Skeletal muscle tissue (tissue), 4 donors: Measurements from ENCODE around the gene SLC25A47. TPM values are rescaled to one million over a fixed set of nuclear protein-coding genes. Genes with fewer than 3 reads are reported as not detected.
A peak's percentile ranks its signal among the peaks of the same experiment; 100 is the strongest.

ENCODE experiments used
- H3K27ac ChIP-seq: one replicate; pipeline ENCODE4 v1.7.0; 2013; ENCODE audit warnings: mild to moderate bottlenecking, low read depth, low read length, inconsistent platforms
- H3K27me3 ChIP-seq, 3 donors: one replicate each; pipeline ENCODE4 v1.7.0; 2013; ENCODE audit warnings: low read length in 3 of 3; ENCODE audit not compliant: control insufficient read depth in 3 of 3, insufficient read depth in 3 of 3
- H3K36me3 ChIP-seq, 3 donors: one replicate each; pipeline ENCODE4 v1.7.0; 2013; ENCODE audit warnings: low read length in 3 of 3; ENCODE audit not compliant: control insufficient read depth in 3 of 3, insufficient read depth in 3 of 3
- H3K4me1 ChIP-seq, 3 donors: one replicate each; pipeline ENCODE4 v1.7.0; 2013; ENCODE audit warnings: low read length in 3 of 3, mild to moderate bottlenecking in 3 of 3; ENCODE audit not compliant: control insufficient read depth in 3 of 3, insufficient read depth in 3 of 3
- H3K4me3 ChIP-seq, 3 donors: one replicate each; pipeline ENCODE4 v1.7.0; 2013; ENCODE audit warnings: low read length in 3 of 3
- H3K9ac ChIP-seq, 3 donors: one replicate each; pipeline ENCODE4 v1.7.0; 2013; ENCODE audit warnings: low read length in 3 of 3, mild to moderate bottlenecking in 3 of 3, moderate library complexity in 2 of 3, low read depth in 1 of 3
- H3K9me3 ChIP-seq, 3 donors: one replicate each; pipeline ENCODE4 v1.7.0; 2013; ENCODE audit warnings: low read length in 3 of 3; ENCODE audit not compliant: control insufficient read depth in 3 of 3
- total RNA-seq: library from RNA; depleted of rRNA; stranded (reverse); fragments of >200 nt; gene quantifications from one replicate; pipeline ENCODE4 v1.2.3, GENCODE V29; 2014
- donor health status: Osteomylitis.

SLC25A47 gene
- total RNA-seq, 1 donor from 2014 or later = 0.52 TPM

- Histone ChIP-seq H3K9me3 (no peaks in the 10 kb centered on the region), H3K36me3 (no peaks in the 10 kb centered on the region), H3K27ac (peak overlapping the region; percentile 59), H3K4me1 (peaks cover 13 to 40% (median 32%) of the 10 kb centered on the region in 3 donors), H3K4me3 (peak overlapping the region in 1 of 3 donors; percentile 52), H3K9ac (peak overlapping the region in 1 of 3 donors; percentile 60), H3K27me3 (no peaks in the 10 kb centered on the region)
Observed at GRCh38 chr14:100312877-100313400, 10.2 kb upstream of the SLC25A47 start.

- Histone ChIP-seq H3K27ac (peak overlapping the region; percentile 59), H3K9me3 (no peaks in the 10 kb centered on the region), H3K36me3 (no peaks in the 10 kb centered on the region), H3K27me3 (no peaks in the 10 kb centered on the region), H3K4me3 (peak overlapping the region in 2 of 3 donors; percentile 12 to 52), H3K4me1 (peaks cover 13 to 39% (median 33%) of the 10 kb centered on the region in 3 donors), H3K9ac (peak overlapping the region in 1 of 3 donors; percentile 60)
Observed at GRCh38 chr14:100313464-100314230, 9.5 kb upstream of the SLC25A47 start.

DNA sequence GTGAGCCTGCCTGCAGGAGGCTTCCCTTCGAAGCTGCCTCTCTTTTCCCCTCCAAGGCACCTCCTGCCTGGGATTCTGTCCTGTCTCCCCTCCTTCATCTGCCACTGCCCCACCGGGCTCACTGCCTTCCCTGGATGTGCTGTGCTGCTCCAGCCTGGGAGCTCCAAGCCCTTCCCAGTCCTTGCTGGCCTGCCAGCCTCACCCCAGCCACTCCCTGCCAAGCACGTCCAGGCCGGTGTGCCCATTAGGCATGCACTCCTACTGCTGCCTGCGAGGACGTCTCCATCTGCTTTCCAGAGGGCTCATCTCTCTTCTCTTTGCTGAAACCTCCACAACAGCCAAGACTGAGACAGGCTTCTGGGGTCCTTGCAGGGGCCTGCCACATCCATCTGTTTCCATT is 8.4 kb upstream of the SLC25A47 start:
- H3K9me3 ChIP-seq = no peaks in the 10 kb centered on the region
- no peaks in the 10 kb centered on the region for H3K27me3 ChIP-seq
- no peaks in the 10 kb centered on the region for H3K36me3 ChIP-seq
- peaks cover 13 to 33% (median 25%) of the 10 kb centered on the region in 3 donors for H3K4me1 ChIP-seq
- no peak overlapping the region for H3K4me3 ChIP-seq
- H3K27ac ChIP-seq = no peak overlapping the region
- no peak overlapping the region for H3K9ac ChIP-seq

DNA sequence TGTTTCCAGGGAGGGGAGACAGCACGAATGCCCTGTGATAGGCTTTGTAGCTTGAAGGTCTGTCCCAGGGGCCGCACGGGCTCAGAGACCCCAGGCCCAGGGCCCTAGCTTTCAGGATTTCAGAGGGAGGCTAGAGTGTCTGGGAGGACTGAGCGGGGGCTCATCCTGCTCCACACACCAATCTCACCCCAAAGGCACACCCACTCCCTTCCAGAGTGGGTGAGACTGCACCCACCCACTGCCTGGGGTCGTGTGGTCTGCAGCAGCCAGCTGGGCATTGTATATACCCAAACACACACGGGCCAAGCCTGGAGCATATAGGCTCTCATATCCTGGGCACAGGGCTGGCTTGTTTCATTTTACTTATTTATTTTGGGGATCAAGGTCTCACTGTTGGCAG is 5.8 kb upstream of the SLC25A47 start:
- Histone ChIP-seq H3K27ac (no peak overlapping the region), H3K9me3 (no peaks in the 10 kb centered on the region), H3K4me3 (no peak overlapping the region), H3K27me3 (no peaks in the 10 kb centered on the region), H3K36me3 (no peaks in the 10 kb centered on the region), H3K4me1 (peaks cover 13 to 42% (median 28%) of the 10 kb centered on the region in 3 donors), H3K9ac (peak overlapping the region in 2 of 3 donors; percentile 70 to 76)

- Histone ChIP-seq H3K4me3 (peak overlapping the region; percentile 55 to 63 (median 56)), H3K27ac (peak overlapping the region; percentile 51), H3K27me3 (no peaks in the 10 kb centered on the region), H3K9me3 (no peaks in the 10 kb centered on the region), H3K9ac (peak overlapping the region; percentile 68 to 76 (median 70)), H3K4me1 (peaks cover 10 to 36% (median 22%) of the 10 kb centered on the region in 3 donors), H3K36me3 (no peaks in the 10 kb centered on the region)
Observed at GRCh38 chr14:100317912-100318808, 5.0 kb upstream of the SLC25A47 start.

DNA sequence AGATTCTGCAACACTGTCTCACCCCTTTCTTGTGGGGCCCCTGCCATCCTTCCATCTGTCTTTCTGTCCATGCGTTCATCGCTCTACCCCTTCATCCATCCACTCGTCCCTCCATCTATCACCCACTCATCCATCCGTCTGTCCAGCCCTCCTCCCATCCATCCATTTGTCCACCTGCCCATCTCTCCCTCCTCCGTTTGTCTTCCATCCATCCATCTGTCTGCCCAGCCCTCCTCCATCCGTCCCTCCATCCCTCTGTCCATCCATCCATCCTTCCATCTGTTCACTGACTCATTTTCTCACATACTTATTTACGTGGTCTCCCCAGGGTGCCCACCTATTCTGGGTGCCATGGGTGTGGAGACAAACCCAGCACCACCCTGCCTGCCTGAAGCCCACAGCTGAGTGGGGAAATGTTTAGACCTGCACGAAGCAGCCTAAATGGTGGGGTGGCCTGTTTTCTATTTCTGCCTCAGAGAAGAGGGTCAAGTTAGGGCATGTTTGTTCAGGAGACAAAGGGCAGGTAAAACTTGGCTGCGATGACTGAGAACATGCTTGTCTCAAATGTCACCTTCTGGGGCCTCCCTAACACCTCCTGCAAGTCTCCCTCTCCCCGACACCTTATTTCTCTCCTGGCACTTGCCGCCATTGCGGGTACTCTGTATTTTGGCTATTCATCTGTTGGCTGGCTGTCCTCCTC is 2.8 kb upstream of the SLC25A47 start:
- no peaks in the 10 kb centered on the region for H3K9me3 ChIP-seq
- H3K27me3 ChIP-seq = no peaks in the 10 kb centered on the region
- H3K9ac ChIP-seq = no peak overlapping the region
- peaks cover 4 to 21% (median 12%) of the 10 kb centered on the region in 3 donors for H3K4me1 ChIP-seq
- H3K4me3 ChIP-seq = no peak overlapping the region
- H3K36me3 ChIP-seq = no peaks in the 10 kb centered on the region
- no peak overlapping the region for H3K27ac ChIP-seq

GRCh38 chr14:100321473-100322137 is 1.5 kb upstream of the SLC25A47 start:
- Histone ChIP-seq H3K9me3 (no peaks in the 10 kb centered on the region), H3K4me1 (peaks cover 4 to 21% (median 12%) of the 10 kb centered on the region in 3 donors), H3K36me3 (no peaks in the 10 kb centered on the region), H3K27me3 (no peaks in the 10 kb centered on the region), H3K4me3 (no peak overlapping the region), H3K9ac (no peak overlapping the region), H3K27ac (no peak overlapping the region)

DNA sequence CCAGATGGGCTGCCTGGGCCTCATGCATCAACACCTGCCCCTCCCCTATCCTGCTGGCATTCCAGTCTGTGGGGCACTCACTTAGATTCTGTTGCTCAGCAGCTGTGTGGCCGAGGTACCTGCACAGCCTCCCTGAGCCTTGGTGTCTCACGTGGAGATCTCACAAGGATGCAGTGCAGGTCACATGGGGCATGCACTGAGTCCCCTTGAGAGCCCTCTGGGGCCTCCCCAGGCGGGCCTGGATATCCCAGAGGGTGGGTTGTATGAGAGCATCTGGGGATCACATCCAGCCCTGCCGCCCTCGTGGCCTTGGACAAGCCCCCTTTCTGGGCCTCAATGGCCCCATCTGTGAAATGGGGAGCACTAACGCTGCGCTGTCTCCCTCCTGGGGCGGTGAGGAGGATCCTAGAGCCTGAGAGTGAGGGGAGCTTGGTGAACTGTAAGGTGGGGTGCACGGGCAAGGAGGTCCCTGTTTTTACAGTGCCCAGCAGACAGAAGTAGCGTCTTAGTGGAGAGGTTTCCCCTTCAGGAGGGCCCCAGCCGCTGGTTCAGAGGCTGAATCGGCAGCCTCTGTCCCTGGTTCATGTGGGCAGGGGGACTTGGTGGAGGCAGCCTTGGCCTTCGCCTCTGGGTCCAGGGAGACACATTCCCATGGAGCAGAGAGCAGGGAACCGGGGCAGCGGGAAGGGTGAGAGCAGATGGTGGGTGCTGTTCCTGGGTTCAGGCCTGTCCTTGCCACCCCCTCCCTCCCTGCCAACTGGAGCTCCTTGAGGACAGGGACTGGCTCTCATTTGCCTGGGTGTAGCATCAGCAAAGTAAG is 791 bp upstream of the SLC25A47 start:
- no peak overlapping the region for H3K4me3 ChIP-seq
- H3K36me3 ChIP-seq = no peaks in the 10 kb centered on the region
- peaks cover 4 to 20% (median 12%) of the 10 kb centered on the region in 3 donors for H3K4me1 ChIP-seq
- no peak overlapping the region for H3K27ac ChIP-seq
- no peaks in the 10 kb centered on the region for H3K9me3 ChIP-seq
- H3K9ac ChIP-seq = no peak overlapping the region
- no peaks in the 10 kb centered on the region for H3K27me3 ChIP-seq
